ENCODE results near the gene NEK6. TPM values are rescaled to one million over a fixed set of nuclear protein-coding genes. Genes with fewer than 3 reads are reported as not detected.

NEK6 gene
- total RNA-seq, 2 donors from 2014 or later = 77.8 to 83.4 TPM

DNA sequence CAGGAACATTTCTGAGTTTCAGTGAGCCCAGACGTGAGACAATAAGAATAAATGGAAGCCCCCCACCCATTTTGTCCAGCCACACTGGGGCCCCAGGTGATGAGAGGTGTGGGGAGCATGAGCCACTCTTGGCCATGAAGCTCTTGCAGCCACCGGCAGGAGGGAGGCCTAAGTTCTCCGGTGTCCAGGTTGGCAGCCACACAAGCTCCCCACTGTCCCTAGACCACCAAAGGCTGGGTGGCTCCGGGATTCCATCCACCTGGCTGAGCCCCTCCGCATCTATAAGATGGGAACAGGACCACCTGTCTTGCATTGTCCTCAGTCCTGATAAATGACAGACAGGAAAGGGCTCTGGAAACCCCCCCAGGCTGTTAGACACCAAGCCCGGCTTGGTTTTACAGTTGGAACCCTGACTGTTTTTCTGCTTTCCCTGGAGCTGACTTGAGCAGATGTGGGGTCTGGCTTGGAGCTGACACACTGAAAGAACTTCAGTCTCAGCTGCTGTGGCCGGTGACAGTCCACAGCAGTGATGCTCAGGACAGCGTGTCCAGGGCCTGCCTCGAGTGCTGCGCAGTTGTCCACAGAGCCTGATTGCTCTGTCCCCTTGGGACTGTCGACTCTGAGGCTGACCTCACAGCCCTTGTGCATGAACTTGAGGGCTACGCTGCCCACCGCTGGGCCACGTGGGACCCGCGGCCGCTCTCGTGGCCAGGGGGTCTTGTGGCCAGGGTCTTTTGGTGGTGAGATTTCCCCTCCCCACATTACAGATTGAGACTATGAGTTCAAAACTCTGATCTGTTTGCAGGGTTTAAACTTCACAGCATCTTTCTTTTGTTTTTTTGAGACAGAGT, 82.7 kb downstream of the NEK6 start:
- no peaks in the 10 kb centered on the region for H3K27me3 ChIP-seq
- intact Hi-C loops (cut with DNase I) = no loop called here
- no peaks in the 10 kb centered on the region for H3K9me3 ChIP-seq
- H3K27ac ChIP-seq = no peak overlapping the region
- TF ChIP-seq, protein P1, sequence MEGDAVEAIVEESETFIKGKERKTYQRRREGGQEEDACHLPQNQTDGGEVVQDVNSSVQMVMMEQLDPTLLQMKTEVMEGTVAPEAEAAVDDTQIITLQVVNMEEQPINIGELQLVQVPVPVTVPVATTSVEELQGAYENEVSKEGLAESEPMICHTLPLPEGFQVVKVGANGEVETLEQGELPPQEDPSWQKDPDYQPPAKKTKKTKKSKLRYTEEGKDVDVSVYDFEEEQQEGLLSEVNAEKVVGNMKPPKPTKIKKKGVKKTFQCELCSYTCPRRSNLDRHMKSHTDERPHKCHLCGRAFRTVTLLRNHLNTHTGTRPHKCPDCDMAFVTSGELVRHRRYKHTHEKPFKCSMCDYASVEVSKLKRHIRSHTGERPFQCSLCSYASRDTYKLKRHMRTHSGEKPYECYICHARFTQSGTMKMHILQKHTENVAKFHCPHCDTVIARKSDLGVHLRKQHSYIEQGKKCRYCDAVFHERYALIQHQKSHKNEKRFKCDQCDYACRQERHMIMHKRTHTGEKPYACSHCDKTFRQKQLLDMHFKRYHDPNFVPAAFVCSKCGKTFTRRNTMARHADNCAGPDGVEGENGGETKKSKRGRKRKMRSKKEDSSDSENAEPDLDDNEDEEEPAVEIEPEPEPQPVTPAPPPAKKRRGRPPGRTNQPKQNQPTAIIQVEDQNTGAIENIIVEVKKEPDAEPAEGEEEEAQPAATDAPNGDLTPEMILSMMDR (IDR thresholded peaks at IDR 0.05) = no peak
- no peak for DNase-seq
- H3K4me1 ChIP-seq = no peaks in the 10 kb centered on the region
- H3K9ac ChIP-seq (ENCODE audit: low read depth in 2 of 2, low read length in 2 of 2) = no peak overlapping the region
- no peaks in the 10 kb centered on the region for H3K36me3 ChIP-seq
- no peak overlapping the region for H3K4me3 ChIP-seq

DNA sequence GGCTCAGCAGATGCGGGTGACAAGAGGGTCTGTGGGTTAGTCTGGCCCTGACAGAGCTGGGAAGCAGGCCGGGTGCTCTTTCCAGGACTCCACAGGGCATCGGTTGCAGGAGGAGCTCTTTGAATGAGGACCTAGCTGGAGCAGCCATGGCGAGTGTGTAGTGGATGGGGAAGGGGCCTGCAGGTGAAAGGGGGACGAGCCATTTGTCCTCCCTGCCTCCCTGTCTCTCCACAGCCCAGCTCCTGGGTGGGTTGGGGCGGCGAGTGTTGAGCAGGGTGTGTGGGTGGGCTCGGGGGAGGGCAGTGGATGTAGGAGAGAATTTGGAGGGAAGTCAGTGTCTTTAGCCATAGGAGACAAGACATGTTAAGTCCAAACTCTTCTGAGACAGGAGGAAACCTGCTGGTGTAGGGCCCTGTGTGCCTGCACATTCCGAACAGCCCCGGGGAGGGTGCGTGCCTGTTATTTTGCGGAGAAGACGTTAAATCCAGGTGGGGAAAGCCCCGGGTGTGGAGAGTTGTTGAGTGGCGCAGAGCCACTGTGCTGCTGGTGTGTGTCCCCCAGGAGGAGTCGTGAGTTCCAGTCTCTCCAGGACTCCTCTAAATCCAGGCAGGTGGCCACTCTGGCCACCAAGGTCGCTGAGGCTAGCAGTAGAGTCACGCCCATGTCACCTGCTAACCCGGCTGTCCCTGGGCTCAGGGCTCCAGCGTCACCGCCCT, 83.9 kb downstream of the NEK6 start:
- DNase-seq = no peak
- TF ChIP-seq, protein P1 (IDR thresholded peaks at IDR 0.05) = no peak
- no peak overlapping the region for H3K4me3 ChIP-seq
- intact Hi-C loops (cut with DNase I) = no loop called here
- H3K9me3 ChIP-seq = no peaks in the 10 kb centered on the region
- H3K27me3 ChIP-seq = no peaks in the 10 kb centered on the region
- no peaks in the 10 kb centered on the region for H3K36me3 ChIP-seq
- H3K4me1 ChIP-seq = no peaks in the 10 kb centered on the region
- H3K9ac ChIP-seq (ENCODE audit: low read depth in 2 of 2, low read length in 2 of 2) = no peak overlapping the region
- no peak overlapping the region for H3K27ac ChIP-seq

DNA sequence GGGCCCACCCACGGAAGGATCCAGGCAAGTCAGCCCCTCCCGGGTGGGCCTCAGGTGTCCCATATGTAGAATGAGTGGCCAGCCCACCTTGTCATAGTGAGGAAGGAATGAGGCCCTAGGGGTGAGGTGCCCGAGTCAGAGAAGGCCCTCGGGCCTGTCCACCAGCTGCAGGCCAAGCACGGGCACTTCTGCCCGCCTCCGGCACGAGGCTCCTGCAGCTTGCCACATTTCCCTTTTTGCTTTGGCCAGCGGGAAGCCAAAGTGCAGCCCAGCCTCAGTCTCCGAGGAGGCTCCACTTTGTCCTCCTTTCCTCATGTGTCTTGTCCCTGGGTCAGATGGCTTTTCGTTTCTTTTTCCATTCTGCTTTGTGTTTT, 84.6 kb downstream of the NEK6 start:
- TF ChIP-seq, protein P1 (IDR thresholded peaks at IDR 0.05) = no peak
- Histone ChIP-seq H3K27ac (peak overlapping the region; percentile 44), H3K4me1 (no peaks in the 10 kb centered on the region), H3K4me3 (no peak overlapping the region), H3K27me3 (no peaks in the 10 kb centered on the region), H3K9ac (ENCODE audit: low read depth in 2 of 2, low read length in 2 of 2) (no peak overlapping the region), H3K36me3 (no peaks in the 10 kb centered on the region), H3K9me3 (no peaks in the 10 kb centered on the region)
- intact Hi-C loops (cut with DNase I) = no loop called here
- no peak for DNase-seq

DNA sequence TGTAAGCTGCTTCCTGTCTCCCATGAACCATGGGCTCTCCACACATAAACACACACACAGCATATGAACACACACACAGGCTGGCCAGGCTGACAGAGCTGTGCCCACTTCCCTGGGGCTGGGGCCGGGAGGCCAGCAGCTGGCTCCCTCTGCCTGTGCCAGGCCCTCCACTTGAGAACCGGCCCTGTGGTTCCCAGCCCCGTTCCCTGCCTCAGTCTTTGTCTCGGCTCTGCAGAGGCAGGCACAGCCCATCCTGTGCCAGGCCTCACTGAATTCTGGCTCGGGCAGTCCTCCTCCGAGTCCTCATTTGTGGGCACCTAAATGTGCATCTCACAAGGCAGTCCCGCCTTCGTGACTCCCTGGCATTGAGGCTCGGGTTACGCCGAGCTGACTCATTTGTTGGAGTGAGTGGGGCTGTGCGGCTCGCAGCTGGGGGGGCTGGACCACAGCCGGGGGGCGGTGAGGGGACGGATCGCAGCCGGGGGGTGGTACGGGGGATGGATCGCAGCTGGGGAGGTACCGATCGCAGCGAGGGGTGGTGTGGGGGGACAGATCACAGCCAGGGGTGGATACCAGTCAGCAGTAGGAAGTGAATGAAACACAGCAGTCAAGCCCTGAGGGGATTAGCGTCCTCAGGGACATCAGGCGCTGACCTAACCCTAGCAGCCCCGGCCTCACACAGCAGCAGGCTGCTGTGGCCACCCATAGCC, 85.2 kb downstream of the NEK6 start:
- Histone ChIP-seq H3K36me3 (peaks cover 3% of the 10 kb centered on the region), H3K4me1 (no peaks in the 10 kb centered on the region), H3K9me3 (no peaks in the 10 kb centered on the region), H3K27ac (peak overlapping the region; percentile 44), H3K4me3 (no peak overlapping the region), H3K9ac (ENCODE audit: low read depth in 2 of 2, low read length in 2 of 2) (no peak overlapping the region), H3K27me3 (no peaks in the 10 kb centered on the region)
- TF ChIP-seq, protein P1 (IDR thresholded peaks at IDR 0.05) = no peak
- intact Hi-C loops (cut with DNase I) = no loop called here
- peak; percentile 45 for DNase-seq

DNA sequence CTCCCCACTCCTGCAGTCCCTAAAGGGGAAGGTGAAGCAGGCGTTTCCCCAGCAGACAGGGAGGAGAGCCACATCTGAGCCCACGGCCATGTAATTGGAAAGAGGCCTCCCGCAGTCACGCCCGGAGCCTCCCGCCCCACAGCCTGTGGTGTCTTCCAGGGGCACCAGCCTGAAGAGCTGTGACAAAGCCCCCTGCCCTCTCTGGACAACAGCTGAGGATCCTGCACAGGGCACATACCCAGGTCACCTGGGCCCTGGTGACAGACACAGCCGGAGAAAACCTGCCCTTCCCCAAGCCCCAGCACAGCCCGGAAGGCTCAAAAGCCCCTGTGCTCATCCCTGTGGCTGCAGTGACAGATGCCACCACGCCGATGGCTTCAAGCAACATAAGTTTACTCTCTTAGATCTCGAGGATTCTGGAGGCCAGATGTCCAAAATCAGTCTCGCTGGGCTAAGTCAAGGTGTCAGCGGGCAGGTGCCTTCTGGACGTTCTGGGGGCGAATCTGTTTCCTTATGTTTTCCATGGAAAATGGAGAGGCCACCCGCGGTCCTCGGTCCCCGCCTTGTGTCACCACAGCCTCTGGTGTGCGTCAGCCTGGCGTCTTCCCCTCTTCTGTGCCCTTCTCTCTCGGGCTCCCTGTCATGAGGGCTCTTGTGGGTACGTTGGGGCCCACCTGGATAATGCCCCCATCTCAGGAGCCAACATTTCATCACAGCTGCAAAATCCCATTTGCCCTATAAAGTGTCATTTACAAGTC, 86.0 kb downstream of the NEK6 start:
- H3K36me3 ChIP-seq = peaks cover 6% of the 10 kb centered on the region
- H3K9me3 ChIP-seq = no peaks in the 10 kb centered on the region
- H3K9ac ChIP-seq (ENCODE audit: low read depth in 2 of 2, low read length in 2 of 2) = no peak overlapping the region
- H3K4me3 ChIP-seq = no peak overlapping the region
- DNase-seq = no peak
- intact Hi-C loops (cut with DNase I) = no loop called here
- no peaks in the 10 kb centered on the region for H3K27me3 ChIP-seq
- H3K27ac ChIP-seq = no peak overlapping the region
- no peaks in the 10 kb centered on the region for H3K4me1 ChIP-seq
- TF ChIP-seq, protein P1 (IDR thresholded peaks at IDR 0.05) = no peak

Measured in colonic mucosa (tissue), 4 donors.